Measurements from ENCODE around the gene STAT6.

GRCh38 chr12:57157588-57158173 is 46.5 kb upstream of the STAT6 start:
- TF ChIP-seq CTCF (IDR thresholded peaks at IDR 0.05; ENCODE audit: low read depth, low read length, poor library complexity, severe bottlenecking) (no peak), EZH2phosphoT487 (IDR thresholded peaks at IDR 0.05; ENCODE audit: borderline replicate concordance, low read length) (no peak)

All from DOHH2 (cell line).